Activated CD8-positive, alpha-beta memory T cell treated with anti-CD3 and anti-CD28 coated beads for 36 hours (primary cell): ENCODE results near the gene CXCL16. TPM values are rescaled to one million over a fixed set of nuclear protein-coding genes. Genes with fewer than 3 reads are reported as not detected.

ENCODE experiments used
- CTCF ChIA-PET: fragments of 350-600 bp; sonication (Branson Sonifier 250); formaldehyde crosslinking; loops from one replicate; lab custom pipeline; 2021; ENCODE audit warnings: antibody characterized with exemption; lab: Charles Lee
- POLR2A ChIA-PET: fragments of 350-600 bp; sonication (Branson Sonifier 250); formaldehyde crosslinking; loops from one replicate; lab custom pipeline; 2021; ENCODE audit warnings: antibody characterized with exemption; lab: Charles Lee
- total RNA-seq, 2 experiments: library from RNA; stranded (reverse); gene quantifications; one replicate each; pipeline ENCODE4 v1.2.3, GENCODE V29; 2021

CXCL16 gene
- total RNA-seq, 2 experiments from 2014 or later = 1.6 to 1.7 TPM

- CTCF ChIA-PET = interaction anchor here (0.6 kb wide), 1 partner anchor 119 kb away, joined by 4 read pairs; no protein-coding TSS in a partner anchor
- POLR2A ChIA-PET = no interaction called here
Measured at GRCh38 chr17:4766201-4766600, 26.5 kb upstream of the CXCL16 start.

- POLR2A ChIA-PET = no interaction called here
- CTCF ChIA-PET = no interaction called here
Measured at GRCh38 chr17:4764595-4764994, 24.9 kb upstream of the CXCL16 start.

- ChIA-PET CTCF (no interaction called here), POLR2A (no interaction called here)
Measured at GRCh38 chr17:4759776-4760236, 20.1 kb upstream of the CXCL16 start.

- POLR2A ChIA-PET = no interaction called here
- CTCF ChIA-PET = no interaction called here
Measured at GRCh38 chr17:4753392-4753791, 13.7 kb upstream of the CXCL16 start.

- POLR2A ChIA-PET = no interaction called here
- CTCF ChIA-PET = no interaction called here
Measured at GRCh38 chr17:4751932-4752331, 12.2 kb upstream of the CXCL16 start.

GRCh38 chr17:4750606-4751005, 10.9 kb upstream of the CXCL16 start:
- ChIA-PET POLR2A (no interaction called here), CTCF (no interaction called here)

- ChIA-PET POLR2A (no interaction called here), CTCF (interaction anchor here (0.9 kb wide), 1 partner anchor 41 kb away, joined by 4 read pairs; no protein-coding TSS in a partner anchor)
Measured at GRCh38 chr17:4748686-4749085, 9.0 kb upstream of the CXCL16 start.

- CTCF ChIA-PET = interaction anchor here (0.7 kb wide), 1 partner anchor 23 kb away, joined by 3 read pairs; no protein-coding TSS in a partner anchor
Measured at GRCh38 chr17:4747847-4748246, 8.1 kb upstream of the CXCL16 start.

GRCh38 chr17:4744999-4745969, 5.6 kb upstream of the CXCL16 start:
- POLR2A ChIA-PET = no interaction called here
- CTCF ChIA-PET = interaction anchor here (1.0 kb wide), 1 partner anchor 45 kb away, joined by 3 read pairs; no protein-coding TSS in a partner anchor

More at GRCh38 chr17:4747847-4748246, 8.1 kb upstream of the CXCL16 start:
- POLR2A ChIA-PET = no interaction called here

GRCh38 chr17:4743898-4744297, 4.2 kb upstream of the CXCL16 start:
- POLR2A ChIA-PET = interaction anchor here (0.6 kb wide), 1 partner anchor 900 kb away, joined by 3 read pairs; no protein-coding TSS in a partner anchor

GRCh38 chr17:4743216-4743615, 3.5 kb upstream of the CXCL16 start:
- POLR2A ChIA-PET = no interaction called here
- CTCF ChIA-PET = no interaction called here

More at GRCh38 chr17:4743898-4744297, 4.2 kb upstream of the CXCL16 start:
- CTCF ChIA-PET = no interaction called here

GRCh38 chr17:4742629-4743028, 2.9 kb upstream of the CXCL16 start:
- ChIA-PET POLR2A (interaction anchor here (0.6 kb wide), 1 partner anchor 615 kb away, joined by 3 read pairs; no protein-coding TSS in a partner anchor), CTCF (no interaction called here)

GRCh38 chr17:4742133-4742532, 2.4 kb upstream of the CXCL16 start:
- ChIA-PET POLR2A (interaction anchor here (0.6 kb wide), 1 partner anchor 616 kb away, joined by 3 read pairs; no protein-coding TSS in a partner anchor), CTCF (no interaction called here)

GRCh38 chr17:4741544-4741943, 1.8 kb upstream of the CXCL16 start:
- POLR2A ChIA-PET = interaction anchor here (0.6 to 0.7 kb wide), 2 partner anchors 99 to 133 kb away, joined by 3 to 4 read pairs; no protein-coding TSS in a partner anchor

GRCh38 chr17:4740584-4740983, 856 bp upstream of the CXCL16 start:
- POLR2A ChIA-PET = no interaction called here
- CTCF ChIA-PET = no interaction called here

More at GRCh38 chr17:4741544-4741943, 1.8 kb upstream of the CXCL16 start:
- CTCF ChIA-PET = interaction anchor here (0.6 kb wide), 1 partner anchor 312 kb away, joined by 4 read pairs; no protein-coding TSS in a partner anchor

- CTCF ChIA-PET = interaction anchor here (0.8 kb wide), 1 partner anchor 37 kb away, joined by 3 read pairs; no protein-coding TSS in a partner anchor
- POLR2A ChIA-PET = no interaction called here
Measured at GRCh38 chr17:4740025-4740351, 260 bp upstream of the CXCL16 start.

GRCh38 chr17:4738136-4739121, 1.3 kb downstream of the CXCL16 start:
- CTCF ChIA-PET = no interaction called here
- POLR2A ChIA-PET = interaction anchor here (0.5 to 0.6 kb wide), 2 partner anchors 174 to 595 kb away, joined by 4 to 5 read pairs; partner anchors contain the start of genes CYB5D2 and ZZEF1

- CTCF ChIA-PET = interaction anchor here (0.6 to 1.2 kb wide), 4 partner anchors 28 to 69 kb away, joined by 3 to 4 read pairs (median 3); no protein-coding TSS in a partner anchor
Measured at GRCh38 chr17:4735876-4736651, 3.7 kb downstream of the CXCL16 start.

More at GRCh38 chr17:4735876-4736651, 3.7 kb downstream of the CXCL16 start:
- POLR2A ChIA-PET = interaction anchor here (1.6 kb wide), 1 partner anchor 54 kb away, joined by 3 read pairs; no protein-coding TSS in a partner anchor
